Stimulated activated CD8-positive, alpha-beta memory T cell treated with anti-CD3 and anti-CD28 coated beads, Interleukin-7, amount 100 ng/mL, for 1 hour (primary cell): ENCODE data around the gene SV2B.

Experiments
- DNase-seq, 2 donors: peaks; one replicate each; pipeline ENCODE4 v3.0.0-alpha.2; 2020; ENCODE audit warnings: low read depth in 2 of 2

Gene SV2B

GRCh38 chr15:91136386-91136923 is 36.4 kb downstream of the SV2B start:
- DNase-seq, result no peak

- no peak for DNase-seq
Observed at GRCh38 chr15:91140601-91141000, 40.5 kb downstream of the SV2B start.

- no peak for DNase-seq
Observed at GRCh38 chr15:91141097-91141496, 41.0 kb downstream of the SV2B start.

GRCh38 chr15:91142106-91142744 is 42.2 kb downstream of the SV2B start:
- DNase-seq, result no peak

GRCh38 chr15:91142946-91143345 is 42.9 kb downstream of the SV2B start:
- no peak for DNase-seq

- DNase-seq, result no peak
Observed at GRCh38 chr15:91146728-91147127, 46.7 kb downstream of the SV2B start.

- no peak for DNase-seq
Observed at GRCh38 chr15:91148243-91148642, 48.2 kb downstream of the SV2B start.

- DNase-seq, result no peak
Observed at GRCh38 chr15:91150502-91151160, 50.6 kb downstream of the SV2B start.

GRCh38 chr15:91151781-91152563 is 51.9 kb downstream of the SV2B start:
- no peak for DNase-seq

GRCh38 chr15:91152896-91153581 is 53.0 kb downstream of the SV2B start:
- DNase-seq, result no peak

- DNase-seq, result no peak
Observed at GRCh38 chr15:91153954-91154353, 53.9 kb downstream of the SV2B start.

- no peak for DNase-seq
Observed at GRCh38 chr15:91156175-91156726, 56.2 kb downstream of the SV2B start.

- DNase-seq, result no peak
Observed at GRCh38 chr15:91158415-91159394, 58.6 kb downstream of the SV2B start.

- no peak for DNase-seq
Observed at GRCh38 chr15:91165850-91166249, 65.8 kb downstream of the SV2B start.

GRCh38 chr15:91168457-91168856 is 68.4 kb downstream of the SV2B start:
- DNase-seq, result no peak

GRCh38 chr15:91171334-91171733 is 71.3 kb downstream of the SV2B start:
- DNase-seq, result no peak

- DNase-seq, result no peak
Observed at GRCh38 chr15:91182101-91182500, 82.0 kb downstream of the SV2B start.

GRCh38 chr15:91183596-91183995 is 83.5 kb downstream of the SV2B start:
- DNase-seq, result no peak

GRCh38 chr15:91184441-91184840 is 84.4 kb downstream of the SV2B start:
- DNase-seq, result no peak

GRCh38 chr15:91186904-91187656 is 87.0 kb downstream of the SV2B start:
- no peak for DNase-seq
